Posterior vena cava (tissue), 2 donors: ENCODE data around the gene DYNLT4. TPM values are rescaled to one million over a fixed set of nuclear protein-coding genes. Genes with fewer than 3 reads are reported as not detected.
"Not testable (repeated sequence)": the region's sequence is repeated elsewhere in the genome, so short reads cannot be mapped to it uniquely, and the experiment has no call there.

Experiments used
- DNase-seq: peaks from one replicate; pipeline ENCODE4 v3.0.0-alpha.2; 2020; ENCODE audit warnings: low spot score
- intact Hi-C, 2 donors: fragments of 100-400 bp; cut with DNase I; formaldehyde crosslinking; loops; one replicate each; pipeline versions ENCODE4 v1.14.1 to v1.14.2; 2022 to 2023
- total RNA-seq, 2 donors: library from RNA; stranded (reverse); fragmentation: NEBNext Ultra II Directional; extraction: Animal tissue kit (Norgen Biotek cat#: 25700); gene quantifications; one replicate each; pipeline ENCODE4 v1.2.1, GENCODE V29; 2021
- donor health status: DM: yes; HTN: yes; CAD: no.
- donor health status: DM: yes; HTN: yes; CAD: no.

DYNLT4 gene
- total RNA-seq, 2 donors from 2014 or later, result not detected

GRCh38 chr1:44799770-44800584, 7.2 kb downstream of the DYNLT4 start, which contains the start of gene PLK3:
PLK3 (plus strand) TSS chr1:44800377; CDS start chr1:44800464, 87 bp downstream.
- intact Hi-C loops, result no loop called here
- DNase-seq, result peak; percentile 99

GRCh38 chr1:44798481-44799365, 8.4 kb downstream of the DYNLT4 start:
- intact Hi-C loops, result no loop called here
- peak; percentile 79 for DNase-seq

GRCh38 chr1:44797886-44798285, 9.3 kb downstream of the DYNLT4 start:
- peak; percentile 29 for DNase-seq
- intact Hi-C loops, result not testable (repeated sequence)

- intact Hi-C loops, result loop anchor here in 1 of 2 donors (5.0 kb wide), 1 partner anchor 49 kb away; the partner anchor contains the start of gene PTCH2
- DNase-seq, result peak; percentile 46
Measured at GRCh38 chr1:44792736-44793502, 14.2 kb downstream of the DYNLT4 start.

GRCh38 chr1:44790968-44791801, 16.0 kb downstream of the DYNLT4 start:
- DNase-seq, result peak; percentile 55
- intact Hi-C loops, result loop anchor here in 1 of 2 donors (5.0 kb wide), 1 partner anchor 51 kb away; the partner anchor contains the start of gene PTCH2

GRCh38 chr1:44788120-44788860, 18.9 kb downstream of the DYNLT4 start, which contains the start of gene BEST4:
BEST4 (minus strand) TSS chr1:44788170; CDS start chr1:44787705, 465 bp downstream.
- DNase-seq, result peak; percentile 64
- intact Hi-C loops, result loop anchor here in 1 of 2 donors (10.0 kb wide), 2 partner anchors 47 to 217 kb away; no protein-coding TSS in a partner anchor

- DNase-seq, result peak; percentile 75
- intact Hi-C loops, result loop anchor here in 1 of 2 donors (10.0 kb wide), 2 partner anchors 47 to 217 kb away; no protein-coding TSS in a partner anchor
Measured at GRCh38 chr1:44787506-44787905, 19.6 kb downstream of the DYNLT4 start.

GRCh38 chr1:44786841-44787426, 20.2 kb downstream of the DYNLT4 start:
- peak; percentile 55 for DNase-seq
- intact Hi-C loops, result loop anchor here in 1 of 2 donors (10.0 kb wide), 2 partner anchors 48 to 218 kb away; no protein-coding TSS in a partner anchor

GRCh38 chr1:44786138-44786840, 20.9 kb downstream of the DYNLT4 start:
- DNase-seq, result peak; percentile 88
- intact Hi-C loops, result loop anchor here in 1 of 2 donors (10.0 kb wide), 2 partner anchors 49 to 219 kb away; no protein-coding TSS in a partner anchor

- intact Hi-C loops, result loop anchor here in 1 of 2 donors (10.0 kb wide), 2 partner anchors 49 to 219 kb away; no protein-coding TSS in a partner anchor
Measured at GRCh38 chr1:44785501-44786137, 21.5 kb downstream of the DYNLT4 start.

GRCh38 chr1:44785029-44785380, 22.1 kb downstream of the DYNLT4 start:
- intact Hi-C loops, result loop anchor here in 1 of 2 donors (10.0 kb wide), 2 partner anchors 50 to 220 kb away; no protein-coding TSS in a partner anchor
- DNase-seq, result peak; percentile 74

More at GRCh38 chr1:44785501-44786137, 21.5 kb downstream of the DYNLT4 start:
- peak; percentile 55 for DNase-seq

GRCh38 chr1:44784094-44785028, 22.8 kb downstream of the DYNLT4 start:
- peak; percentile 80 for DNase-seq
- intact Hi-C loops, result loop anchor here in 1 of 2 donors (10.0 kb wide), 2 partner anchors 50 to 220 kb away; no protein-coding TSS in a partner anchor

GRCh38 chr1:44783697-44784093, 23.5 kb downstream of the DYNLT4 start:
- intact Hi-C loops, result loop anchor here in 1 of 2 donors (10.0 kb wide), 2 partner anchors 51 to 221 kb away; no protein-coding TSS in a partner anchor

GRCh38 chr1:44780583-44781121, 26.5 kb downstream of the DYNLT4 start:
- intact Hi-C loops, result loop anchor here in 1 of 2 donors (10.0 kb wide), 2 partner anchors 54 to 224 kb away; no protein-coding TSS in a partner anchor
- no peak for DNase-seq

More at GRCh38 chr1:44783697-44784093, 23.5 kb downstream of the DYNLT4 start:
- peak; percentile 22 for DNase-seq
